Stimulated activated CD4-positive, alpha-beta T cell treated with anti-CD3 and anti-CD28 coated beads, Interleukin-2, amount 100 ng/mL, for 4 hours (primary cell): Measurements from ENCODE around the gene HDAC4.

Experiments
- DNase-seq: peaks from one replicate; pipeline ENCODE4 v3.0.0-alpha.2; 2020; ENCODE audit warnings: low read depth

HDAC4 gene

GRCh38 chr2:239253701-239254436 is 147.0 kb downstream of the HDAC4 start:
- DNase-seq: no peak

- no peak for DNase-seq
Observed at GRCh38 chr2:239253264-239253663, 147.6 kb downstream of the HDAC4 start.

DNA sequence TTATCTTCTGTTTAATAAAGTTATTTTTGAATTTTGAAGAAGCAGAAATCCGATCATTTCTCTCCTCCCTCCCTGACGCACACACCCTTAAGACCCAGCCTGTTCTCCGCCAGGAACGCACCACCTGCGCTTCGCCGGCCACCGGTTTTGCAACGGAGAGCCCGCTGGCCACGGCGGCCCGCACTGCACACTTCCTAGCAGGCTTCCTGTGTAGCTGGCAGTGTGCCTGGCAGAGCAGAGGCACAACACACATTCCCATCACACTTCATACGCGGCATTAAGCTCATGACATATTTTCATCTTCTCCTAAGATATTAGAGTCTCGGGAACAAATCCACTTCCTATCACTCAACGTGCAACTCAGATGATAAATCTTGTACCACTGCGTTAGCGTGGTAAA is 148.0 kb downstream of the HDAC4 start:
- no peak for DNase-seq

GRCh38 chr2:239252393-239252792 is 148.4 kb downstream of the HDAC4 start:
- no peak for DNase-seq

DNA sequence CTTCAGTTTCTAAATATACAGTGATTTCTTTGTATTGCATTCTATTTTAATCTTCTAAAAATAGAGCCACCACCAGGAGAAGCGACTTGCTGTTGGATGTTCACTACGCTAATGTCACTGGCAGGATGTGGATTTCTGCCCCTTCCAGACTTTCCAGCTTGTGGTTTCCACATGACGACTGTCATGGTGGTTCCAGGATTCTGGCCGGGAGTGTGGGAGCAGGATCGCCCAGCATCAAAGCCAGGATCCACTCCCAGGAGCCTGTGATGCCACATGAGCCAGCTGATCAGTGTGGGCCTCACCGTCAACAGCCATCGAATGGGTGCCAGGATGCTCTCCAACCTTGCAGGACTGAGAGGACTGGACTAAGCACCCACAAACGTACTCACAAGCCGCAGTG is 148.8 kb downstream of the HDAC4 start:
- DNase-seq: no peak

DNA sequence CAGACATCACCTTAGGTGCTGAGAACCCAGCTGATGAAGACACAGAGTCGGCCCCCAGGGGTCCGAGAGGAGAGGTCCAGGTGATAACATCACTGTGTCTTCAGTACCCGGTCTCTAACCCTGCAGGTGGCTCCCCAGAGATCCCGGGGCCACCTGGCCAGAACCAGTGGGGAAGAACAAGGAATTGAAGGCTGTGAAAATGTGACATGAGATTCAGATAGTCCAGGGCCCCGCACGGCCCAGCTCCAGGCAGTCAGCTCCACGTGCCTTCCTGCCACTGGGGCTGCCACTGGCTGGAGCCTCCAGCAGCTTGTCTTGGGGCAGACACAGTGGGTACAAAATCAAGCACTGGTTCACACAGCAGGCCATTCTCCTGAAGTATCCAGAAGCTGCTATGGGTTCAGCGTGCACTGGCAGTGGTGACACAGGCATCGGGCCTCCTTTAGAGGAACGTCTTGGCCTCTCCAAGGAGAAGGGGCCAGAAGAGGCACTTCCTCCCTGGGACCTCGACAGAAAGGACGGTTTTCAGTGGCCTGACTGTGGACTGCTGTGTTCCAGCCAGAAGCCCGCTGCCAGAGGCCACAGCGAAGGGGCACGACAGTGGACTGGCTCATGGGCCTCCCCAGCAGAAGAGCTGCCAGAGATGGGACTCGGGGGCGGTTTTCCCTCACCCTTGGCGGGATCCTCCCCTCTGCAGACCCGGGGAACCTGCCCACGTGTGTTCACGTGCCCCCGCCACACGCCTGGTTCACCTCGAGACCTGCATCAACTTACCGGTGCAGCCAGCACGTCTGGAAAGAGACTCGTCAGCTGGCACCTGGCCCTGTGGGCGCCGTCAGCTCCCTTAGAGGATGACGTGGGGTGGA is 150.4 kb downstream of the HDAC4 start:
- DNase-seq: no peak

GRCh38 chr2:239249776-239250175 is 151.0 kb downstream of the HDAC4 start:
- DNase-seq: no peak

GRCh38 chr2:239249048-239249447 is 151.8 kb downstream of the HDAC4 start:
- DNase-seq: no peak

DNA sequence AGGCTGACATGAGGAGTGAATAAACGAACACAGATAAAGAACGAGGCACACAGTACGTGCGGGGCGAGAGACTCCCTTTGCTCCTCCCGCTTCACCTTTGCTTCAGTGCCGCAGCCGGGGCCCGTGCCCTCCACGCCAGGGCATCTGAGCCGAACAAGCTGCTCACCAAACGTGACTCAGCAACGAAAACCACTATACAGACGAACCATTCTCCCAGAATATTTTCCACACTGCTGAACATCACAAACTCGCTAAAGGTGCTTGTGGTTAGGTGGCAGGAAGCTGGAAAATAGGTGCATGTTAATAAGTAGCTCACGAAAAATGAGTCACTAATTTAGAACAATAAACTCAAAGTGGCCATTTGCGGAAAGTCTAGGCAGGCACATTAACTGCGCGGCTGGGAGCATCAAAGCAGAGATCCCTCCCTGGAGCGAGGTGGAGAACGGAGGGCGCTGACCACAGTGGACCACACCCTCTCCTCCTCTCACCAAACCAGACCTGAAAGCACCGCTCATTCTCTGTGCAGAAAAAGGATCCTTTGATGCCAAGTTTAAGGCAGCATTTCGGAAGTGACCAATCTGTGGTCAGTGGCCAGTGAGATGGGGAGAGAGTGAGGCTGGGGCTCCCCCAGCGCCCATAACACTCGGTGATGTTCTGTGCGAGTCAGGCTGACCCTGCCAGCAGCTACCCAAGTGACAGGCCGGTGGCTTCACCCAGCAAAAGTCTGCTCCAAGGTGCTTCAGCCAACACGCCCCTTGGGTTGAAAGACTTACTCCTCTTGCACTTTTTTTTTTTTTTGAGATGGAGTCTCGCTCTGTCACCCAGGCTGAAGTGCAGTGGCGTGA is 153.2 kb downstream of the HDAC4 start:
- DNase-seq: peak; percentile 35

GRCh38 chr2:239246723-239247122 is 154.1 kb downstream of the HDAC4 start:
- no peak for DNase-seq

- DNase-seq: no peak
Observed at GRCh38 chr2:239245872-239246721, 154.7 kb downstream of the HDAC4 start.

- no peak for DNase-seq
Observed at GRCh38 chr2:239245107-239245506, 155.7 kb downstream of the HDAC4 start.

DNA sequence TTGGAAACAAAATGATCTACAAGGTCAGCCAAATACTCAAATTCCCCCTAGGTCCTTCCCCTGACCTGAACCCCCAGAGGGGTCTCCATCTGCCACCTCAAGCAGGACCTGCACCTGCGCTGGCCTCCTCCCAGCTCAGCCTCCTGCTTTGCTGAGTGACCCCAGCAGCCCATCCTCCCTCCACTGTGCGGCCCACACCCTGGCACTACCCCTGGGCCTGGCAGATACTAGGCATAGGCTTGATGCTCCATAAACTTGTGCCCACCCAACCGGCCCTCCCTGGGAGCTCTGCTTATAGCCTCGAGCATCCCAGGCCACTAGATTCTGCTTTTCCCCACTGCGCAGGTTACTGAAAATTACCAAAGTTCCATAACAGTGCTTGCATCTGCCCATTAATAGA is 156.2 kb downstream of the HDAC4 start:
- DNase-seq: no peak

DNA sequence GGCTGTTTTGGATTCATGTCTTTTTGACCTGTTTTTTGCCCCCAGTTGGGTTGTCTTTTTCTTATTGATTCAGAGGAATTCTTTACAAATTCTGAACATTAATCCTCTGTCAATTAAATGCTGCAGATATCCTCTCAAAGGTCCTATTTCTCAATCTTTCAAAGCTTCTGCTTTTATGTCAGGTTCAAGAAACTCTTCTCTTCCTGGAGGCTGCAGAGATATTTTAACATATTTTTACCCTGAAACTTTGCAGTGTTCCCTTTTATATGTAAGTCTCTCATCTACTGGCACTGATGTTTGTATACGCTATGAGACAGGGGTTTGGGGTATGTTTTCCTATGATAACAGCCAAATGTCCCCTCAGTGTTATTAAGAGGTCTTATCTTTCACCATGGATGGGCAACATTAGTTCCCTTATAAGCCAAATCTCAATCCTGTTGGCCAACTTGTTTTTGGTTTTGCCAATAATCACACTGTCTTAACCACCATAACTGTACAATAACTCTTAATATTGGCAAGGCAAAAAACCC is 159.3 kb downstream of the HDAC4 start:
- no peak for DNase-seq

GRCh38 chr2:239240414-239240881 is 160.4 kb downstream of the HDAC4 start:
- DNase-seq: no peak

DNA sequence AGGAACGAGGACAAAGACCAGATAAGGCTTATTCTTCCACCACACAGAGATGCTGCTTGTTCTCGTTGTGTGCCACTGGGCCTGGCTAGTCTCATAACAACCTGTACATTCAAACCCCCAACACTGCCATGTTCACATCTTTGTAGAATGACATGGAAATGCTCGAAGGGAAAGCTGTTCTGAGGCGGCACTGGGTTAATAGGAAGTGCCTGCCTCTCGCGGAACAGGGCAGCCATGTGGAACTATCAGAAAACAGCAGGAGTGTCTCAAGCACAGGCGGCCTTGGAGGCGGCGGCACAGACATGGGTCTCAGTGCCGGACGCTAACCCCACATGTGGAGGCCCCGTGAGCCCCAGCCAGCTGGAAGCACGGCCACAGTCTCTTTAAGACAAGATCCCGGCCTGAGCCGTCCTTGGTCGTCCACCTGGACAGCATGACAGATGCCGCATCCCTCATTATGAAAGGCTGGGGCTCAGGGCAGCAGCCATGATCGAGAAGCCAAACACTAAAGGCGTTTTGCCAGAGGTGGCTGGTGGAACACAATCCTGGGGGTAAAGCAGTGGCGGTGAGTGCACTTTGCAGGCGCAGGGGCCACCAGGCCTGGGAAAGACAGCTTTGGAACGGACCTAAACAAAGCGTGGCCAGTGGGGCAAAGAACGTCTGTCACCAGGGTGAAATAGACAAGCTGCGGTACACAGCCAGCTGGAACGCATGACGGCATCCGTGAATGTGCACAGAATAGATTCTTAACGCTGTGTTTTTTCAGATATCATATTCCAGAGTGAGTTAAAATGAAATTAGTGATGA is 161.0 kb downstream of the HDAC4 start:
- no peak for DNase-seq

- no peak for DNase-seq
Observed at GRCh38 chr2:239238839-239239606, 161.8 kb downstream of the HDAC4 start.

- no peak for DNase-seq
Observed at GRCh38 chr2:239238381-239238780, 162.4 kb downstream of the HDAC4 start.

GRCh38 chr2:239236808-239237205 is 164.0 kb downstream of the HDAC4 start:
- no peak for DNase-seq
